Measurements from ENCODE around the gene WSCD2.

DNA sequence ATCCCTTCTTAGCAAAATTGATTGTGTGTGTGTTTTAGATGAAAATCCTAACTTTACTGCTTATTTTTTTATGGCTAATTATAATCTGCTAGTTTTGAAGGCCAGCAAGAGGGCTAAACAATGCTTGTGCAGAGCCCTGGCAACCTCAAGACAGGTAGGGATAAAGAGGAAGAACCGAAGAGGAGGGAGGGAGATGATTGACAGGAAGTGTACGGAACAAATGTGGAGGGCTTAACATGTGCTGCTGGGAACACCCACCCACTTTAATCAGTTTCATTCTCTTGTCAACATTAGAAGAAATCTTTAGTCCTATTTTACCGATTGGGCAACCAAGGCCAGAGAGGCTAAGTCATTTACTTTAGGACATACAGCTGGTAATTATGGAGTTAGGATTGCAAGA, 1.4 kb upstream of the WSCD2 start:
- TF ChIP-seq ZNF274 (IDR thresholded peaks at IDR 0.05; ENCODE audit: low read depth, low read length) (no peak), YY1 (IDR thresholded peaks at IDR 0.05; ENCODE audit: insufficient read depth, insufficient read length) (no peak)

Measured in NT2/D1 (cell line).